SU-DHL-6 (cell line): Measurements from ENCODE around the gene ITPKB.

Experiments
- H2AFZ ChIP-seq: fragments of 200-600 bp; sonication (generic); 2 replicates; pipeline ENCODE4 v1.6.1; 2014; ENCODE audit warnings: low read depth, mild to moderate bottlenecking, moderate library complexity, mixed read lengths, antibody characterized with exemption, low read length; ENCODE audit not compliant: severe bottlenecking
- H3F3A ChIP-seq: fragments of 200-600 bp; shearing (Covaris generic); 2 replicates; pipeline ENCODE4 v1.6.0; 2016; ENCODE audit warnings: antibody characterized with exemption, mild to moderate bottlenecking; ENCODE audit not compliant: insufficient read depth
- H3K27ac ChIP-seq: fragments of 200-600 bp; sonication (generic); 2 replicates; pipeline ENCODE4 v1.5.1; 2016; ENCODE audit warnings: low read depth, mild to moderate bottlenecking, low read length, moderate library complexity, mixed read lengths
- H3K27me3 ChIP-seq: fragments of 200-600 bp; sonication (generic), shearing (Covaris generic); 2 replicates; pipeline ENCODE4 v1.6.0; 2014; ENCODE audit warnings: mild to moderate bottlenecking, low read length
- H3K36me3 ChIP-seq: fragments of 200-600 bp; sonication (generic); 2 replicates; pipeline ENCODE4 v1.6.1; 2014; ENCODE audit warnings: mild to moderate bottlenecking, low read length, mixed read lengths
- H3K4me2 ChIP-seq: fragments of 300-600, 200-600 bp; shearing (Covaris generic), sonication (generic); 2 replicates; pipeline ENCODE4 v1.6.0; 2014; ENCODE audit warnings: low read length, low read depth, mild to moderate bottlenecking; ENCODE audit not compliant: poor library complexity, severe bottlenecking
- H3K4me3 ChIP-seq: fragments of 200-600 bp; sonication (generic); 2 replicates; pipeline ENCODE4 v1.5.1; 2014; ENCODE audit warnings: antibody characterized with exemption, low read length, mild to moderate bottlenecking, mixed read lengths; ENCODE audit not compliant: insufficient read depth, poor library complexity, severe bottlenecking
- H3K79me2 ChIP-seq: fragments of 200-600 bp; sonication (generic); 2 replicates; pipeline ENCODE4 v1.6.1; 2014; ENCODE audit warnings: mild to moderate bottlenecking, low read length, moderate library complexity; ENCODE audit not compliant: insufficient read depth
- H3K9ac ChIP-seq: fragments of 200-600 bp; sonication (generic); 2 replicates; pipeline ENCODE4 v1.7.0; 2014; ENCODE audit warnings: mild to moderate bottlenecking, low read length
- H3K9me2 ChIP-seq: fragments of 200-600 bp; sonication (generic); replicated peaks from 2 replicates; pipeline ENCODE4 v1.6.1; 2014; ENCODE audit warnings: low read length; ENCODE audit not compliant: insufficient read depth
- H3K9me3 ChIP-seq: fragments of 200-600 bp; sonication (generic); 2 replicates; pipeline ENCODE4 v1.6.1; 2014; ENCODE audit warnings: low read length, mixed read lengths; ENCODE audit not compliant: insufficient read depth
- H4K20me1 ChIP-seq: fragments of 200-600 bp; sonication (generic); 2 replicates; pipeline ENCODE4 v1.6.1; 2014; ENCODE audit warnings: low read depth, mild to moderate bottlenecking, antibody characterized with exemption, low read length, moderate library complexity, mixed read lengths
- CTCF ChIP-seq: fragments of 200-600 bp; sonication (generic); IDR thresholded peaks from one replicate; pipeline ENCODE4 v1.5.1; 2017; ENCODE audit warnings: antibody characterized with exemption, mild to moderate bottlenecking, low read length, moderate library complexity; ENCODE audit not compliant: insufficient read depth, poor library complexity, severe bottlenecking
- EZH2phosphoT487 ChIP-seq: fragments of 200-600 bp; sonication (generic), shearing (Covaris generic); conservative IDR thresholded peaks from 2 replicates; pipeline ENCODE4 v1.6.1; 2018; ENCODE audit warnings: mild to moderate bottlenecking, antibody characterized with exemption, low read length, moderate library complexity, mixed read lengths

The ITPKB gene

GRCh38 chr1:226638608-226639007, 100.5 kb downstream of the ITPKB start:
- H3K4me3 ChIP-seq = no peak overlapping the region
- no peaks in the 10 kb centered on the region for H4K20me1 ChIP-seq
- H3K9me3 ChIP-seq = no peaks in the 10 kb centered on the region
- H3K27ac ChIP-seq = no peak overlapping the region
- no peak overlapping the region for H3K4me2 ChIP-seq
- H3K36me3 ChIP-seq = no peaks in the 10 kb centered on the region
- H3K27me3 ChIP-seq = no peaks in the 10 kb centered on the region
- H3F3A ChIP-seq = peaks cover 3% of the 10 kb centered on the region
- no peaks in the 10 kb centered on the region for H3K79me2 ChIP-seq
- no peaks in the 10 kb centered on the region for H3K9me2 ChIP-seq
- H3K9ac ChIP-seq = no peak overlapping the region
- no peak overlapping the region for H2AFZ ChIP-seq
- TF ChIP-seq CTCF (no peak), EZH2phosphoT487 (no peak)

GRCh38 chr1:226638001-226638601, 101.0 kb downstream of the ITPKB start:
- Histone ChIP-seq H3F3A (no peaks in the 10 kb centered on the region), H3K79me2 (no peaks in the 10 kb centered on the region), H3K27me3 (no peaks in the 10 kb centered on the region), H4K20me1 (no peaks in the 10 kb centered on the region), H3K27ac (no peak overlapping the region), H2AFZ (no peak overlapping the region), H3K9ac (no peak overlapping the region), H3K9me3 (no peaks in the 10 kb centered on the region), H3K36me3 (no peaks in the 10 kb centered on the region), H3K9me2 (no peaks in the 10 kb centered on the region), H3K4me3 (no peak overlapping the region), H3K4me2 (no peak overlapping the region)
- TF ChIP-seq EZH2phosphoT487 (no peak), CTCF (no peak)

GRCh38 chr1:226637147-226637935, 101.7 kb downstream of the ITPKB start:
- TF ChIP-seq EZH2phosphoT487 (no peak), CTCF (no peak)
- no peak overlapping the region for H3K4me2 ChIP-seq
- no peaks in the 10 kb centered on the region for H3K79me2 ChIP-seq
- no peaks in the 10 kb centered on the region for H3K9me2 ChIP-seq
- no peak overlapping the region for H3K9ac ChIP-seq
- no peaks in the 10 kb centered on the region for H4K20me1 ChIP-seq
- no peak overlapping the region for H2AFZ ChIP-seq
- H3K27me3 ChIP-seq = no peaks in the 10 kb centered on the region
- no peak overlapping the region for H3K27ac ChIP-seq
- H3F3A ChIP-seq = no peaks in the 10 kb centered on the region
- H3K36me3 ChIP-seq = no peaks in the 10 kb centered on the region
- H3K4me3 ChIP-seq = no peak overlapping the region
- H3K9me3 ChIP-seq = no peaks in the 10 kb centered on the region
